GM19452 (cell line): Measurements from ENCODE around the gene SLC44A5.
"Not testable (repeated sequence)": the region's sequence is repeated elsewhere in the genome, so short reads cannot be mapped to it uniquely, and the experiment has no call there.

Source experiments
- ATAC-seq: cut with Tn5 transposase; IDR thresholded peaks from one replicate; pipeline ENCODE4 v1.9.1; 2021; ENCODE audit not compliant: unreplicated experiment

The SLC44A5 gene

DNA sequence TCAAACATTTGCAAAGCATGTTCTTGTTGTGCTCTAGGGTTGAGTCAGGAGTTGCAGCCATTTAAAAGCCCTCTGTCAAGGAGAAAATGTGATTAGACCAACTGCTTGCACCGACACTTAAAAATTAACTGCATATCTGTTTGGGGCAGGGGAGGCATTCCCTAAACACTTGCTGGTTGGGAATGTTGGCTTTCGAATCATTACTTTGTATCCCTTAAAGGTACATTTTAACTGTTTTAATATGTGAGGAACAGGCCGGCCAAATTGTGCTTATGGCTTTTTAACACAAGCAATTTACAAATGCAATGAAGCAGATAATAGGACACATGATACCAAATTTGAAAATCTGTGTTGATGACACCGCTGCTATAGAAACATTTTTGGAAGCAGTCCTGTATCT is 317.6 kb downstream of the SLC44A5 start:
- no peak for ATAC-seq

GRCh38 chr1:75292013-75292412 is 318.9 kb downstream of the SLC44A5 start:
- ATAC-seq = no peak

GRCh38 chr1:75276385-75276784 is 334.5 kb downstream of the SLC44A5 start:
- no peak for ATAC-seq

GRCh38 chr1:75275631-75276030 is 335.3 kb downstream of the SLC44A5 start:
- ATAC-seq = no peak

DNA sequence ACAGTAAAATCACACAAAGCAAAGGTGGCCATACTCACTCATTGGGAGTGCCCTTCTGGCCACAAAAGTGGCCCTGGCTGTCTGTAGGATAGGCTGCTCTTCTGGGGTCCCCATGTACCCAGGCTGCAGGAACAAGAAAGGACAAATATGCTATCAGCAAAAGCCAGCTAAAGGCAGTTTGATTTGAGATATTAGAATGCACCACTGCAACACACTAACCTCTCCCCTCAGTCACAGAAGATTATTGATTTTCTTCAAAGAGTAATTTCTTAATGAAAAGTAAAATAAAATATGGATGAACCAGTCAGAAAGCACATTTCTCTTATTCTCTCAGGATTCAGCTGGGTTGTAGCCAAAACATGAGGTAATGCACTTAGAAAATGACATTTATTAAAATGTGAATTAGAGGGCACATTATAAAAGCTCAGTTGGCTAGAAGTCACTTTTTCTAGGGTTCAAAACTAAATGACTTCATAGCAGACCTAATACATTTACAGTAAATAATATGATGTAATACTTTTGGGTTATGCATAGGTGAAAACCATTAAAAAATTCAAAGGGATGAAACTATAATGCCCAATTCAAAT is 335.9 kb downstream of the SLC44A5 start:
- ATAC-seq = no peak

DNA sequence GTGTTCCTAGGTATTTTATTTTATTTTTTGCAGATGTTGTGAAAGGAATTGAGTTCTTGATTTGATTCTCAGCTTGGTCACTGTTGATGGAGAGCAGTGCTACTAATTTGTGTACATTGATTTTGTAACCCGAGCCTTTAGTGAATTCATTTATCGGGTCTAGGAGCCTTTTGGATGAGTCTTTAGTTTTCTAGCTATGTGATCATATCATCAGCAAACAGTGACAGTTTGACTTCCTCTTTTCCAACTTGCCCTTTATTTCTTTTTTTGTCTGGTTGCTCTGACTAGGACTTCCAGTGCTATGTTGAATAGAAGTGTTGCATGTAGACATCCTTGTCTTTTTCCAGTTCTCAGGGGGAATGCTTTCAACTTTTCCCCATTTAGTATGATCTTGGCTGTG is 337.8 kb downstream of the SLC44A5 start:
- no peak for ATAC-seq

DNA sequence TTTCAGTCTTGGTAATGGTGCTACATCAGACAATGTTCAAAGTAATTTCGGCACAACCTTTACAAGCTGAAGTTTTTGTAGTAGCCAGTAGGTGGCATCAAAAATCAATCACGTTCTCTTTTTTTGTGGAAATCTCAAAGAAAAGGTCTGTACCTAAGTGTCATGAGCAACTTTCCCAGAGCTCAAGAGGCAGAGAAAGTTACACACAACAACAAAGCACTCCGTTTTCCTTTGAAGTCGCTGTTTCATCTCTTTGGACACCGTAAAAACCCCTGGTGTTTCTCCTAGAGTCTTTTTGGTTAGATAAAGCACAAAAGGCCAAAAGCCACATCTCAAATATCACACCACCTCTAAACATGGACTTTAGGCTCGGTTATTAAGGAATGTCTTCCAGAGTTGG is 345.1 kb downstream of the SLC44A5 start:
- ATAC-seq = peak; percentile 79

DNA sequence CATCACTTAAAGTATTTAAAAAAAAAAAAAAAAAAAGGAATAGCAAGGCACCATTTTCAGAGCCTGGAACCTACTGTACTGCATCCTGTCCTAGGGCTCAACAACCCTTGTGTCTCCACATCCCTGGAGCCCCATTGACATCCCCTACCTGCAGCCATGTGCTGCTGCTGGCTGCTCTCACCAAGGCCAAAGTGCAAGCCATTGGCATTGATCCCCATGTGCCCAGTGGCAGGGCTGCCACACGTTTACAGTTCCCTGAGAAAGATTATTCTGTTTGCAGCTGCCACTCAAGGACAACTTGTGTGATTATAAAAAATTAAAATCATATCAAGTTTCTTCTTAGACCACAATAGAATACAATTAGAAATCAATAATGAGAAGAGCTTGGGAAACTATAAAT is 346.8 kb downstream of the SLC44A5 start:
- no peak for ATAC-seq

DNA sequence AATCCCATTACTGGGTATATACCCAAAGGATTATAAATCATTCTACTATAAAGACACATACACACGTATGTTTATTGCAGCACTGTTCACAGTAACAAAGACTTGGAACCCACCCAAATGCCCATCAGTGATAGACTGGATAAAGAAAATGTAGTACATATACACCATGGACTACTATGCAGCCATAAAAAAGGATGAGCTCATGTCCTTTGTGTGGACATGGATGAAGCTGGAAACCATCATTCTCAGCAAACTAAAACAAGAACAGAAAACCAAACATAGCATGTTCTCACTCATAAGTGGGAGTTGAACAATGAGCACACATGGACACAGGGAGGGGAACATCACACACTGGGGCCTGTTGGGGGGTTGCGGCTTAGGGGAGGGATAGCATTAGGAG is 347.3 kb downstream of the SLC44A5 start:
- ATAC-seq = not testable (repeated sequence)

DNA sequence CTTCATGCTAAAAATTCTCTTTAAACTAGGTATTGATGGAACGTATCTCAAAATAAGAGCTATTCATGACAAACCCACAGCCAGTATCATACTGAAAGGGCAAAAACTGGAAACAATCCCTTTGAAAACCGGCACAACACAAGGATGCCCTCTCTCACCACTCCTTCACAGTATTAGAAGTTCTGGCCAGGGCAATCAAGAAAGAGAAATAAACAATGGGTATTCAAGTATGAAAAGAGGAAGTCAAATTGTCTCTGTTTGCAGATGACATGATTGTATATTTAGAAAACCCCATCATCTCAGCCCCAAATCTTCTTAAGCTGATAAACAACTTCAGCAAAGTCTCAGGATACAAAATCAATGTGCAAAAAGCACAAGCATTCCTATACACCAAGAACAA is 349.0 kb downstream of the SLC44A5 start:
- ATAC-seq = not testable (repeated sequence)

DNA sequence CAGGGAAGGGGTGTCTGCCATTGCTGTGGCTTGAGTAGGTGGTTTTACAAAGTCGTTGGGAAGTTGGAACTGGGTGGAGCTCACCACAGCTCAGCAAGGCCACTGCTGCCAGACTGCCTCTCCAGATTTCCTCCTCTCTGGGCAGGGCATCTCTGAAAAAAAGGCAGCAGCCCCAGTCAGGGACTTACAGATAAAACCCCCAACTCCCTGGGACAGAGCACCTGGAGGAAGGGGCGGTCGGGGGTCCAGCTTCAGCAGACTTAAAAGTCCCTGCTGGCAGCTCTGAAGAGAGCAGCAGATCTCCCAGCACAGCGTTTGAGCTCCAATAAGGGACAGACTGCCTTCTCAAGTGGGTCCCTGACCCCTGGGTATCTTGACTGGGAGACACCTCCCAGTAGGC is 352.6 kb downstream of the SLC44A5 start:
- ATAC-seq = no peak

- ATAC-seq = no peak
These were observed 353.5 kb downstream of the SLC44A5 start for GRCh38 chr1:75257424-75257823.

DNA sequence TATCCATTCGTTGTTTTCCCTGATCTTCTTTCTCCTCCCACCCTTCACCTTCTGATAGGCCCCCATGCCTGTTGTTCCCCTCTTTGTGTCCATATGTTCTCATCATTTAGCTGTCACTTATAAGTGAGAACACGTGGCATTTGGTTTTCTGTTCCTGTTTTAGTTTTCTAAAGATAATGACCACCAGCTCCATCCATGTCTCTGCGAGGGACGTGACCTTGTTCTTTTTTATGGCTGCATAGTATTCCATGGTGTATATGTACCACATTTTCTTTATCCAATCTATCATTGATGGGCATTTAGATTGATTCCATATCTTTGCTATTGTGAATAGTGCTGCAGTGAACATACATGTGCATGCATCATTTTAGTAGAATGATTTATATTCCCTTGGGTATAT is 360.8 kb downstream of the SLC44A5 start:
- not testable (repeated sequence) for ATAC-seq

- ATAC-seq = no peak
These were observed 365.7 kb downstream of the SLC44A5 start for GRCh38 chr1:75245239-75245638.

DNA sequence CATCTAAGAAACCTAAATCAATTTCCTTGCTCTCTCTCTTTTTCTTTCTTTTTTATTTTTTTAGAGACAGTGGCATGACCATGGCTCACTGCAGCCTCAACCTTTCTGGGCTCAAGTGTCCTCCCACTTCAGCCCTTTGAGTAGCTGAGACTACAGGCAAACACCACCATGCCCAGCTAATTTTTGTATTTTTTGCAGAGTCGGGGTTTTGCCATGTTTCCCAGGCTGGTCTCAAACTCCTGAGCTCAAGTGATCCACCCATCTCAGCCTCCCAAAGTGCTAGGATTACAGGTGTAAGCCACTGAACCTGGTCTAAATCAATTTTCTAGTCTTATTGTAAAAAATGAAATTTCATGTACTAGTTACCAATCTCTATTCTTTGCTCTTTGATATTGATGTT is 367.8 kb downstream of the SLC44A5 start:
- no peak for ATAC-seq

- no peak for ATAC-seq
These were observed 373.6 kb downstream of the SLC44A5 start for GRCh38 chr1:75237316-75237715.

DNA sequence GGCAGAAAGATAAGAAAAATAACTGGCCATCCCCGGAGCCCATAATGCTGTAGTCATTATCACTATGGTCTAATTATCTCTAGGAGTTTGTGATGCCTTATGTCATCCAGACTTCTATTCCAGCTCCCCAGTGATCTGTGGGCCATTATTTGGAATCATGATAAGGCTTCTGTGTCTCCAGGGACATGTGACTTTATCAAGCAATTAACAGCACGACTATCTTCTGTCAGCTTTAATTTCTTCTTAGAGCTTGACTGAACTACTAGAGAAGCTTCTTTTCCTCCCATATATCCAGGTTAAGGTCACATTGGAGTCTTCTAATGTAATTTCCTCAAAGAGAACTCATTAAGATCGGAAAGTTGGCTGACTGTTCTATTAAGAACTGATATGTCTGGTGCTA is 376.4 kb downstream of the SLC44A5 start:
- ATAC-seq = no peak

- ATAC-seq = peak; percentile 94
These were observed 377.5 kb downstream of the SLC44A5 start for GRCh38 chr1:75233302-75233929.

- ATAC-seq = no peak
These were observed 390.8 kb downstream of the SLC44A5 start for GRCh38 chr1:75220072-75220471.

GRCh38 chr1:75214017-75214416 is 396.9 kb downstream of the SLC44A5 start:
- ATAC-seq = no peak

DNA sequence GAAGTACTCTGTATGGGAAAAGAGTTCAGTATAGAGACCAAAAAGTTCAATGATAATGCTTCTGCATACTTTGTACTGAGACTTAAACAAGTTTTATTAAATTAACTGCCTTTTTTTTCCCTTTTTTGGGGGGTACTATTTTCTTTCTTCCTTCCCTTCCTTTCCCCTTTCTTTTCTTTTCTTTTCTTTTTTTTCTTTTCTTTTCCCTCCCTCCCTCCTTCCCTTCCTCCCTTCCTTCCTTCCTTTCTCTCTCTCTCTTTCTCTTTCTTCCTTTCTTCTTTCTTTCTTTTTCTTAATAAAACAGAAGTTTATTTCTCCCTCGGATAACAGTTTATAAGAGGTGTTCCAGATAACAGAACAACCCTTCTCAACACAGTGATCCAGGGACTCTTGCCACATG is 399.3 kb downstream of the SLC44A5 start:
- no peak for ATAC-seq

- no peak for ATAC-seq
These were observed 402.1 kb downstream of the SLC44A5 start for GRCh38 chr1:75208862-75209261.
